ENCODE results near the gene DET1. TPM values are rescaled to one million over a fixed set of nuclear protein-coding genes. Genes with fewer than 3 reads are reported as not detected.
"Not testable (repeated sequence)": the region's sequence is repeated elsewhere in the genome, so short reads cannot be mapped to it uniquely, and the experiment has no call there.

DET1 gene
- total RNA-seq, 1 experiment from 2014 or later, result 4.0 TPM

DNA sequence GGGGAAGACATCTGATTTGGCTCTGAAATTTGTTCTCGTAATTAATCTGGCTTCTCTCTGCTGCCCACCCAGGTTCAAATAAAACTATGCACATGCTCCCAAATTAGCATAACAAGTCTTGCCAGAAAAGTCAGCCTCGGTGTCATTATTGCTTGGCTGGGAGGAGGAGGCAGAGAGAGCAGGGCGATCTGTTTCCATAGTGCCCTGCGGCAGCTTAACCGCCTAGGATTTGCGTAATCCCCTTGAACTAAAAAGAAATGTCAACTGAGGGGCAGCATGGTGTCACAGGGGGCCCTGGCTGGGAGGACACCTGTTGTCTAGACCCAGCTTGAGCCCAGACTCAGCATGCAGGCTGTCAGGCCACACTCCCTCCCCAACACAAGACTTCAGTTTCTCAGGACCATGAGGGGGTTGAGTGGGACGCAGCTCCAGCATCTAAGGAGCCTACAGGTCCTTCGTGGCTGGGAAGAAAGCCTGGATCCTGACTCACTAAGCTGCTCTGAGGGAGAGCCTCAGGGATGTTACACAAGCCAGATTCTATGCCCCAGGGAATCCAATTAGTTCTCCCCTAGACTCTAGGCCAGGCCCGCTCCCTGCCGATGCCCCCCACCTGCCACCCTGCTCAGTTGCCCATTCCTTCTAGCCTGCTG, 61.7 kb downstream of the DET1 start:
- H3K27me3 ChIP-seq, result no peaks in the 10 kb centered on the region
- H3K9me3 ChIP-seq, result no peaks in the 10 kb centered on the region
- H3K36me3 ChIP-seq, result no peaks in the 10 kb centered on the region
- DNase-seq, result no peak
- no peak overlapping the region for H3K4me3 ChIP-seq

GRCh38 chr15:88482263-88482662, 64.2 kb downstream of the DET1 start:
- Histone ChIP-seq H3K36me3 (peaks cover 10% of the 10 kb centered on the region), H3K9me3 (no peaks in the 10 kb centered on the region), H3K27me3 (no peaks in the 10 kb centered on the region), H3K4me3 (no peak overlapping the region)
- no peak for DNase-seq

- peaks cover 23% of the 10 kb centered on the region for H3K36me3 ChIP-seq
- H3K9me3 ChIP-seq, result no peaks in the 10 kb centered on the region
- no peak for DNase-seq
- no peaks in the 10 kb centered on the region for H3K27me3 ChIP-seq
- no peak overlapping the region for H3K4me3 ChIP-seq
These were observed 65.5 kb downstream of the DET1 start for GRCh38 chr15:88480981-88481380.

DNA sequence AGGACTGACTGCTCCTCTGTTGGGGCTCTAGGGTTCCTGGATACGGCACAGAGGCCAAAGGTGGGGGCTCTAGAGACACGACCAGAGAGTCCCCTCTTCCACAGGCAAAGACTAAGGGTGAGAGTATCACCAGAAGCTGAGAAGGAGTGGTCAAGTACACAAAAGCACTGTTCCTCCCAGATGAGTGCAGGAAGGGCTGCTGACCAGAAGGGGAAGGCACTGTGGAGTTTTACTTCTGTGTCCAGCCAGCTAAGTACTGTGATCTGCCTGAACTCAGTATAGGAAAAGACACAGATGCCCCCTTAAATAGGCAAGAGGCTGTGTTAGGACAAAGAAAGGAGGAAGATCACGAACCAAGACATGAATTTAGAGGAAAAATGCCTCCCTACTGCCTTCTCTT, 67.3 kb downstream of the DET1 start:
- peaks cover 38% of the 10 kb centered on the region for H3K36me3 ChIP-seq

DNA sequence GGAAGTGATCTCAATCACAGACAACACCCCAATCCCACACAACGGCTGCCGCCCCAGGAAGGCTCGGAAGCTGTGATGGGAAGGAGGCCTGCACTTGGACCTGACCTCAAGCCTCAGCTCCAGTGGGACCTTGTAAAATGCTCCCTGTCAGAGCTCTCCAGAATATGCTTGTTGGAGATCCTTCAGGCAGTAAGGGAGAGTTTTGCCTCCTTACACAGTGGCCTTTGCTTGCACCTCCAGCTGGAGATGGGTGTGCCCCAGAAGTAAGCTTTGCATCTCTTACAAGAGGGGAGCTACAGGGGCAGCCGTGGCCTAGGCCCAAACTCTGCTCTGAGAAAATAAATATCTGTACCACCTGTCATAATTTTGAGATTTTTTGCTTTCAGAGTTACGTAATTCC, 68.6 kb downstream of the DET1 start:
- Histone ChIP-seq H3K9me3 (no peaks in the 10 kb centered on the region), H3K36me3 (peaks cover 48% of the 10 kb centered on the region)
- DNase-seq, result no peak

More for the DNA sequence above, 67.3 kb downstream of the DET1 start:
- DNase-seq, result no peak
- no peaks in the 10 kb centered on the region for H3K27me3 ChIP-seq
- H3K4me3 ChIP-seq, result no peak overlapping the region
- H3K9me3 ChIP-seq, result no peaks in the 10 kb centered on the region

DNA sequence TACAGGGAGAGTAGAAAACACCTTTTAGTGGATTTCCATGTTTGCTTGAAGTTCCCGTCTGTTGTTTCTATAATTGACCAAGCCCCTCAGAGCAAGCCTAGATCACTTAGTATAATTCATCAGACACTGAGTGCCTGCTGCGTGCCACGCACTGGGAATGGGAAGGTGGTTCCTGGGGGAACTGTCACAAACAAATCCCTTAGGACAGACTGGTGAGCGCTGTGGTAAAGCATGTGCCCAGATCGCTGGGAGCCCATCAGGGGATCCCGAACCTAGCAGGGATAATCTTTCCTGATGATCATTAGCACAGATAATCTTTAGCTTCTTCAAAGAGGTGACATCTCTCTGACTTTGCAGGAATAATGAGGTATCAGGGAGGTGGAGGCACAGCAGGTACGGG, 69.4 kb downstream of the DET1 start:
- H3K36me3 ChIP-seq, result peaks cover 53% of the 10 kb centered on the region
- H3K4me3 ChIP-seq, result no peak overlapping the region
- H3K27me3 ChIP-seq, result no peaks in the 10 kb centered on the region
- H3K9me3 ChIP-seq, result no peaks in the 10 kb centered on the region
- DNase-seq, result no peak

More for the DNA sequence above, 68.6 kb downstream of the DET1 start:
- Histone ChIP-seq H3K4me3 (no peak overlapping the region), H3K27me3 (no peaks in the 10 kb centered on the region)

- H3K9me3 ChIP-seq, result no peaks in the 10 kb centered on the region
- H3K36me3 ChIP-seq, result peaks cover 54% of the 10 kb centered on the region
- no peak overlapping the region for H3K4me3 ChIP-seq
- H3K27me3 ChIP-seq, result no peaks in the 10 kb centered on the region
- DNase-seq, result peak; percentile 59
These were observed 69.8 kb downstream of the DET1 start for GRCh38 chr15:88476635-88477060.

- not testable (repeated sequence) for H3K4me3 ChIP-seq, DNase-seq, H3K9me3 ChIP-seq, H3K27me3 ChIP-seq
- H3K36me3 ChIP-seq, result peaks cover 73% of the 10 kb centered on the region
These were observed 72.7 kb downstream of the DET1 start for GRCh38 chr15:88473661-88474293.

DNA sequence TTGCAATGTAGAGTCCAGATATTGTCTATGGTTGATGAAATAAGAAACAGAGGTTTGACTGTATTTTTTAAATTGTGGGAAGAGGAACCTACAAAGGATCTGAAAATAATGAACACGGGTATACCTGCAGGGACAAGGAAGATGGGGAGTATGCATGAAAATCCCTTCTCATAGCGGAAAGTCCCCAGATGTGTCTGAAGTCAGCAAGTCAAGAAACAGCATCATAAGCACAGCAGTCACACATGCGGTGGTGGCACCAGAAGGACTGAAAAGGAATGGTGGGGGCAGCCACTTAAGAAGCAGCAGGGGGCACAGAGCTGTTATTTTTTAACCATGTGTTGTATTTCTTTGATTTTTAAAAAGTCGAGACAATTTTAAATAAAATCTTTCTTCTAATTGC, 74.3 kb downstream of the DET1 start:
- DNase-seq, result no peak
- H3K36me3 ChIP-seq, result peaks cover 62% of the 10 kb centered on the region
- H3K27me3 ChIP-seq, result no peaks in the 10 kb centered on the region
- no peaks in the 10 kb centered on the region for H3K9me3 ChIP-seq
- H3K4me3 ChIP-seq, result no peak overlapping the region

- DNase-seq, result no peak
- Histone ChIP-seq H3K4me3 (no peak overlapping the region), H3K9me3 (no peaks in the 10 kb centered on the region), H3K36me3 (peaks cover 48% of the 10 kb centered on the region), H3K27me3 (no peaks in the 10 kb centered on the region)
These were observed 75.7 kb downstream of the DET1 start for GRCh38 chr15:88470625-88471372.

- no peak for DNase-seq
- H3K27me3 ChIP-seq, result no peaks in the 10 kb centered on the region
- no peak overlapping the region for H3K4me3 ChIP-seq
- H3K36me3 ChIP-seq, result peaks cover 42% of the 10 kb centered on the region
- no peaks in the 10 kb centered on the region for H3K9me3 ChIP-seq
These were observed 77.2 kb downstream of the DET1 start for GRCh38 chr15:88469321-88469720.

DNA sequence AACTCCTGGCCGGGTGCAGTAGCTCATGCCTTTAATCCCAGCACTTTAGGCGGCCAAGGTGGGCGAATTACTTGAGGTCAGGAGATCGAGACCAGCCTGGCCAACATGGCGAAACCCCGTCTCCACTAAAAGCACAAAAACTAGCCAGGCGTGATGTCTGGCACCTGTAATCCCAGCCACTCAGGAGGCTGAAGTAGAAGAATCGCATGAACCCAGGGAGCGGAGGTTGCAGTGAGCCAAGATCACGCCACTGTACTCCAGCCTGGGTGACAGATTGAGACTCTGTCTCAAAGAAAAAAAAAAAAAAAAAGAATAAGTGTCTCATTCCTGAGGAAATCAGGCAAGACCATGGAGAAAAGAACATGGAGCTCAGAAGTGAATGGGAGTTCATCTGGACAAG, 77.8 kb downstream of the DET1 start:
- not testable (repeated sequence) for H3K9me3 ChIP-seq, H3K27me3 ChIP-seq, DNase-seq
- Histone ChIP-seq H3K4me3 (peak overlapping the region; percentile 82), H3K36me3 (peaks cover 47% of the 10 kb centered on the region)

GRCh38 chr15:88467935-88468528, 78.4 kb downstream of the DET1 start:
- Histone ChIP-seq H3K4me3 (peak overlapping the region; percentile 82), H3K36me3 (peaks cover 47% of the 10 kb centered on the region), H3K27me3 (no peaks in the 10 kb centered on the region), H3K9me3 (no peaks in the 10 kb centered on the region)
- DNase-seq, result peak; percentile 14

DNA sequence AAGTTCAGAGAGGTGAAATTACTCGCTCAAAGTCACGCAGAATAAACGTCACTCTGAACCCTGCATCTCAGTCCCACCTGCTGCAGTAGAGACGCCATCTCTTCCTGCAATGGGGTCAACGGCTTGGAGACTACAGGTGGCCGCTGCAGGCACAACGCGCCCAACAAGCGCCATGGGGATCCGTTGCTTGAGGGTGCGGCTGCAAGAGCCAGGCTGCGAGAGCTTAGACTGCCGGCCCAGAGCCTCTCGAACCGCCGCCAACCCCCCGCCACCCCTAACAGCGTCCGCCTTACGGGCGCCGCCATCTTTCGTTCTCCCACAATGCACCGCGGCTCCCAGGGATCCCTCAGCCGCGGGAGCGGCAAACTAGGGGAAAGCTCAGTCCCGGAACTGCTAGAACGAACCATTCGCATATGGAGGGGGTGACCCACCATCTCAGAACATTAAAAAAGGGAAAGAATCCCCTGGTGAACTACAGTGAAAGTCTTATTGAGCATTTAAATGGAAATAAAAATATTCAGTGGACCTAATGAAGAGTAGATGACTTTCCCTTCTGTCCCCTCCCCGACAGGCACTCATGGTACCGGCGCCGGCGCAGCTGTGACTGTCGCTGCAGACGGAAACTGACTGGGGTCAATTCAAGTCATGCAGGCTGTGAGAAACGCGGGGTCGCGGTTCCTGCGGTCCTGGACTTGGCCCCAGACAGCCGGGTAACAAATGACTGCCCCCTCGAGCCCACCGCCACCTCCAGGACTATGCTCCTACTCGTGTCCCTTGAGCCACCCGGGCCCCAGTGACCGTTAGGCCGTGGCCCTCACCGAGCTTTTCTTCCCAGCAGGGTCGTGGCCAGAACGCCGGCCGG, 79.2 kb downstream of the DET1 start, which contains the start of the genes MRPL46 and MRPS11:
TSS of gene MRPL46 (minus strand) at position 316 of the 862 bp plus-strand sequence. CDS start at position 305, 11 bp downstream.
TSS of gene MRPS11 (plus strand) at position 636 of the 862 bp plus-strand sequence. CDS start at position 646, 10 bp downstream.
- no peaks in the 10 kb centered on the region for H3K27me3 ChIP-seq
- H3K4me3 ChIP-seq, result peak within 1 kb of the TSS; percentile 82
- peak; percentile 89 for DNase-seq
- H3K9me3 ChIP-seq, result no peaks in the 10 kb centered on the region
- H3K36me3 ChIP-seq, result peaks cover 46% of the 10 kb centered on the region

GRCh38 chr15:88465633-88466224, 80.8 kb downstream of the DET1 start:
- peaks cover 48% of the 10 kb centered on the region for H3K36me3 ChIP-seq

More at GRCh38 chr15:88465633-88466224, 80.8 kb downstream of the DET1 start:
- Histone ChIP-seq H3K27me3 (no peaks in the 10 kb centered on the region), H3K4me3 (peak overlapping the region; percentile 82), H3K9me3 (no peaks in the 10 kb centered on the region)
- peak; percentile 52 for DNase-seq

Measured in MG63 (cell line).